ENCODE measurements around the gene PLCB2.

- no peak for TF ChIP-seq TAF1 (IDR thresholded peaks at IDR 0.05; ENCODE audit: low read depth)
- no peak for TF ChIP-seq CTCF (IDR thresholded peaks at IDR 0.05; ENCODE audit: poor library complexity, severe bottlenecking)
- no peak for TF ChIP-seq EP300 (conservative IDR thresholded peaks at IDR 0.05; ENCODE audit: poor library complexity, severe bottlenecking)
- no peak for TF ChIP-seq REST (IDR thresholded peaks at IDR 0.05; ENCODE audit: borderline replicate concordance)
- TF ChIP-seq POLR2AphosphoS5 (IDR thresholded peaks at IDR 0.05), result no peak
- TF ChIP-seq RAD21 (conservative IDR thresholded peaks at IDR 0.05), result no peak
- TF ChIP-seq SMC3 (conservative IDR thresholded peaks at IDR 0.05; ENCODE audit: poor library complexity), result no peak
- no peak for TF ChIP-seq EZH2 (IDR thresholded peaks at IDR 0.05; ENCODE audit: borderline replicate concordance, insufficient read depth, low read length, poor library complexity, severe bottlenecking)
Observed at GRCh38 chr15:40300367-40300766, 7.4 kb downstream of the PLCB2 start.
